ENCODE results near the gene P3H1. TPM values are rescaled to one million over a fixed set of nuclear protein-coding genes. Genes with fewer than 3 reads are reported as not detected.

The P3H1 gene
- total RNA-seq, 4 donors from 2014 or later, result 20.4 to 44.1 (median 29.4) TPM

DNA sequence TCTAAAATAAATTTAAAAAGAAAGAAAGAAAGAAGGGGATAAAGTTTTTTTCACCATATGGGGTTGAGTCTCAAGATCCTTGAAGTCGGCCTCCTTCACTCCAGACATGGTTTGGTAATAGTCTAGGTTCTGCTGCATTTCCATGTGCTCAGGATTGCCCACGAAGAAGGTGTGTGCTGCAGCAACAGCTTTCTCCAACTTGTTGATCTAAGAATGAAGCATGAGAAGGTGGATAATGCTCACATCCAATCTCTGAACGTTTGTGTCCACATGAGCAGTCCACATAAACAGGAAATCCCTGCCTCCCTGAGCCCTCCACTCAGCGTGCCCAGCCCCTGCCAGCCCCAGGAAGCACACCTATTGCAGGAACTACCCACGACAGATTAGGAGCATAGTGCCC lies 4.6 kb downstream of the P3H1 start:
- DNase-seq (ENCODE audit: low spot score) (no peak), ATAC-seq (ENCODE audit: low FRiP score) (no peak)

GRCh38 chr1:42761567-42761966 lies 5.3 kb downstream of the P3H1 start:
- DNase-seq (ENCODE audit: low spot score) (no peak), ATAC-seq (ENCODE audit: low FRiP score) (no peak)
- TF ChIP-seq, protein P1, sequence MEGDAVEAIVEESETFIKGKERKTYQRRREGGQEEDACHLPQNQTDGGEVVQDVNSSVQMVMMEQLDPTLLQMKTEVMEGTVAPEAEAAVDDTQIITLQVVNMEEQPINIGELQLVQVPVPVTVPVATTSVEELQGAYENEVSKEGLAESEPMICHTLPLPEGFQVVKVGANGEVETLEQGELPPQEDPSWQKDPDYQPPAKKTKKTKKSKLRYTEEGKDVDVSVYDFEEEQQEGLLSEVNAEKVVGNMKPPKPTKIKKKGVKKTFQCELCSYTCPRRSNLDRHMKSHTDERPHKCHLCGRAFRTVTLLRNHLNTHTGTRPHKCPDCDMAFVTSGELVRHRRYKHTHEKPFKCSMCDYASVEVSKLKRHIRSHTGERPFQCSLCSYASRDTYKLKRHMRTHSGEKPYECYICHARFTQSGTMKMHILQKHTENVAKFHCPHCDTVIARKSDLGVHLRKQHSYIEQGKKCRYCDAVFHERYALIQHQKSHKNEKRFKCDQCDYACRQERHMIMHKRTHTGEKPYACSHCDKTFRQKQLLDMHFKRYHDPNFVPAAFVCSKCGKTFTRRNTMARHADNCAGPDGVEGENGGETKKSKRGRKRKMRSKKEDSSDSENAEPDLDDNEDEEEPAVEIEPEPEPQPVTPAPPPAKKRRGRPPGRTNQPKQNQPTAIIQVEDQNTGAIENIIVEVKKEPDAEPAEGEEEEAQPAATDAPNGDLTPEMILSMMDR (IDR thresholded peaks at IDR 0.05), result no peak

More for the DNA sequence above, 4.6 kb downstream of the P3H1 start:
- TF ChIP-seq, protein P1 (IDR thresholded peaks at IDR 0.05), result no peak

- TF ChIP-seq, protein P1 (IDR thresholded peaks at IDR 0.05), result no peak
- no peak for ATAC-seq (ENCODE audit: low FRiP score)
- DNase-seq (ENCODE audit: low spot score), result no peak
Observed at GRCh38 chr1:42759114-42759513, 7.7 kb downstream of the P3H1 start.

- ATAC-seq (ENCODE audit: low FRiP score), result no peak
Observed at GRCh38 chr1:42758641-42759040, 8.2 kb downstream of the P3H1 start.

DNA sequence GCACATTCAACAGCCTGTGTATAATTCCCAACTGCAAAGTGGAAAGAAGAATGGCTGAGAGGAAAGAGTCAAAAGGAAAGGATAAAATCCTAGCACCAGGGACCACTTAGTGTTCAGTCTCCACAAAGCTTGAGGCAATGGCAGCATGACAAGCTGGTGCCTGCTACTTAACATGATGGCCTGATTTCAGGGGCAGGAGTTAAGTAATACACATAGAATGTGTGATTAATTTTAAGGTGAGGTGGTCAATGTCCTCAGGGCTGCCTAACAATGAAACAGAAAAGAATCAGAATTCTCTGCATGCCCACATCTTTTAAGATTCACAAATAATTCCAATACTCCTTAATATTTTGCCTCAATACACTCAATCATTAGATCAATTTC lies 8.9 kb downstream of the P3H1 start:
- ATAC-seq (ENCODE audit: low FRiP score) (no peak), DNase-seq (ENCODE audit: low spot score) (no peak)
- TF ChIP-seq, protein P1 (IDR thresholded peaks at IDR 0.05), result no peak

More at GRCh38 chr1:42758641-42759040, 8.2 kb downstream of the P3H1 start:
- TF ChIP-seq, protein P1 (IDR thresholded peaks at IDR 0.05), result no peak
- DNase-seq (ENCODE audit: low spot score), result no peak

DNA sequence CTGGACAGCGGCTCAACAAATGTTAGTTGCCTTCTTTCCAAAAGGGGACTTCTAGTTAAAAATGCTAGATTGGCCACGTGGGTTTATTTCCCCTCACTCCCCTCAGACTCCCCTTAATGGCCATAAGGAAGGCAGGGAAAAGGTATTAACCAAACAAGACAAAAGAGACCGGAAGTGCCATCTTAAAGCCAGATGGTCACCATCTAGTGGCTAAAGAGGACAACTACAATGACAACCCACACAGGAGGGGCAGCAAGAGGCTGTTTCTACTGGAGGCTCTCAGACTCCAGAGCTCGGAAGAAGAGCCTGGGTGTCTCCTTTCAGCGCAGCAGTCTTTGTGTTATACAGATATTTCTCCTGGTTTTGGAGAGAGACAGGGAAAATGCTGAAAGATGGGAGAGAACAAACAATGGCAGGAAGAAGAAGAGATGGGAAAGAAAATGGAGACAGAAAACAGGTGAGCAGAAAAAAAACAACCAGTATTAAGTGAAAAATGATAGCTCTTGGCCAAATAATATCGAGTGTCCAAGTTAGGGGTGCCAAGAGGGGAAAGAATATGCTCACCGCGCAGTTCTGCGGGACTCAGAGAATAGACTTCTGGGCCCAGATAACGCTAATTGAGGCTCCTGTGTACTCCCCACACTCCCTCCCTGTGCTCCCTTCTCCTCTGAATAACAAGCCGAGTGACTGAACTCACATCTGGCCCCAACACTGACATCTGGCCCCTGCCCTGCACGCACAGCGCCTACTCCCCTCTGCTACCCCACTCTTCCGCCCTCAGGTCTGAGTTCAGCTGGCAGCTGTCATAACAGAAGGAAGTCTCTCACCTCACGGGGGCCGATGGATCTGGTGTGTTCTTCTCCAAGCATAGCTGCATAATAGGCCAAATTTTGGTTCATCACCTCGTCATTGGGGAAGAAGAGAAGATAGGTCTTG lies 9.6 kb downstream of the P3H1 start:
- TF ChIP-seq, protein P1 (IDR thresholded peaks at IDR 0.05), result peak in 1 of 3 donors; percentile 13
- ATAC-seq (ENCODE audit: low FRiP score) (no peak), DNase-seq (ENCODE audit: low spot score) (no peak)

DNA sequence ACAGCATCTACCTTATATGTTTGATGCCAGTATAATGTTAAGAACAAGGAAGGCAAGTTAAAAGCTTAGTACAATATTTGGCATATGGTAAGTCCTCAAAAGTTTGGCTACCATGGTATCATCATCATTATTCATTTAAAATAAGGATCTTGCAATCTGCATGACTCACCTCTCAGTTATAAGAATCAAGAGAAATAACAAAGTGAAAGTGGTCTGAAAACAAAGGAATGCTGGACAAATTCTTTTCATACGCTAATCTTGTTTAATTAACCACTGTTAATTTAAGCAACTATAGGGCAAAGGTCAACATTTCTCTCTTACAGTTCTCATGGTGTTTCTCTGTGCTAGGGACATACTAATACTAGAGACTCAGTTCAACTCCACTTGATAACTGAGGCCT lies 13.8 kb downstream of the P3H1 start:
- TF ChIP-seq, protein P1 (IDR thresholded peaks at IDR 0.05), result no peak
- DNase-seq (ENCODE audit: low spot score) (no peak), ATAC-seq (ENCODE audit: low FRiP score) (no peak)
